ENCODE measurements around the gene RCAN2. TPM values are rescaled to one million over a fixed set of nuclear protein-coding genes. Genes with fewer than 3 reads are reported as not detected.

RCAN2 gene
- total RNA-seq, 1 experiment from 2014 or later, result not detected

GRCh38 chr6:46420921-46421638, 70.2 kb downstream of the RCAN2 start:
- H3K9me3 ChIP-seq (ENCODE audit: low read depth, low read length, poor library complexity, severe bottlenecking), result no peaks in the 10 kb centered on the region
- no peaks in the 10 kb centered on the region for H3K4me1 ChIP-seq (ENCODE audit: insufficient read depth, low read length, poor library complexity, severe bottlenecking)
- H3K36me3 ChIP-seq (ENCODE audit: insufficient read depth, low read length, poor library complexity, severe bottlenecking), result no peaks in the 10 kb centered on the region
- TF ChIP-seq CTCF (conservative IDR thresholded peaks at IDR 0.05; ENCODE audit: low read depth, low read length) (no peak), EZH2 (IDR thresholded peaks at IDR 0.05; ENCODE audit: borderline replicate concordance, low read depth, low read length, poor library complexity, severe bottlenecking) (no peak)
- no peak overlapping the region for H3K4me3 ChIP-seq (ENCODE audit: low read depth, low read length, poor library complexity, severe bottlenecking)
- no TSS peak for BruUV-seq (replicated peaks)
- POLR2A ChIA-PET (ENCODE audit: low non-redundant PET), result no interaction called here
- no peak overlapping the region for H3K27ac ChIP-seq (ENCODE audit: low read depth, low read length, poor library complexity, severe bottlenecking)
- H3K27me3 ChIP-seq (replicated peaks; ENCODE audit: insufficient read depth, low read depth, low read length, poor library complexity), result peaks cover under 1% of the 10 kb centered on the region
- CTCF ChIA-PET, result no interaction called here
- intact Hi-C loops (cut with micrococcal nuclease; ENCODE audit: unreplicated experiment), result no loop called here
- DNase-seq (ENCODE audit: low spot score), result peak; percentile 15

GRCh38 chr6:46419576-46420002, 71.7 kb downstream of the RCAN2 start:
- ChIA-PET POLR2A (ENCODE audit: low non-redundant PET) (no interaction called here), CTCF (no interaction called here)
- TF ChIP-seq EZH2 (IDR thresholded peaks at IDR 0.05; ENCODE audit: borderline replicate concordance, low read depth, low read length, poor library complexity, severe bottlenecking) (no peak), CTCF (conservative IDR thresholded peaks at IDR 0.05; ENCODE audit: low read depth, low read length) (peak; percentile 80)
- intact Hi-C loops (cut with micrococcal nuclease; ENCODE audit: unreplicated experiment), result loop anchor here (1.0 to 10.0 kb wide), 4 partner anchors 207 to 625 kb away; partner anchors contain the start of gene ADGRF1
- H3K4me3 ChIP-seq (ENCODE audit: low read depth, low read length, poor library complexity, severe bottlenecking), result no peak overlapping the region
- no peak overlapping the region for H3K27ac ChIP-seq (ENCODE audit: low read depth, low read length, poor library complexity, severe bottlenecking)
- DNase-seq (ENCODE audit: low spot score), result peak; percentile 70
- H3K9me3 ChIP-seq (ENCODE audit: low read depth, low read length, poor library complexity, severe bottlenecking), result no peaks in the 10 kb centered on the region
- H3K27me3 ChIP-seq (replicated peaks; ENCODE audit: insufficient read depth, low read depth, low read length, poor library complexity), result peaks cover 10% of the 10 kb centered on the region
- BruUV-seq (replicated peaks), result no TSS peak
- no peaks in the 10 kb centered on the region for H3K4me1 ChIP-seq (ENCODE audit: insufficient read depth, low read length, poor library complexity, severe bottlenecking)
- H3K36me3 ChIP-seq (ENCODE audit: insufficient read depth, low read length, poor library complexity, severe bottlenecking), result no peaks in the 10 kb centered on the region

GRCh38 chr6:46414398-46414797, 76.9 kb downstream of the RCAN2 start:
- Histone ChIP-seq H3K36me3 (ENCODE audit: insufficient read depth, low read length, poor library complexity, severe bottlenecking) (no peaks in the 10 kb centered on the region), H3K27me3 (replicated peaks; ENCODE audit: insufficient read depth, low read depth, low read length, poor library complexity) (peaks cover 17% of the 10 kb centered on the region), H3K4me1 (ENCODE audit: insufficient read depth, low read length, poor library complexity, severe bottlenecking) (no peaks in the 10 kb centered on the region), H3K27ac (ENCODE audit: low read depth, low read length, poor library complexity, severe bottlenecking) (no peak overlapping the region), H3K9me3 (ENCODE audit: low read depth, low read length, poor library complexity, severe bottlenecking) (no peaks in the 10 kb centered on the region), H3K4me3 (ENCODE audit: low read depth, low read length, poor library complexity, severe bottlenecking) (no peak overlapping the region)
- TF ChIP-seq EZH2 (IDR thresholded peaks at IDR 0.05; ENCODE audit: borderline replicate concordance, low read depth, low read length, poor library complexity, severe bottlenecking), result no peak
- no peak for TF ChIP-seq CTCF (conservative IDR thresholded peaks at IDR 0.05; ENCODE audit: low read depth, low read length)
- no TSS peak for BruUV-seq (replicated peaks)
- CTCF ChIA-PET, result no interaction called here
- POLR2A ChIA-PET (ENCODE audit: low non-redundant PET), result no interaction called here
- DNase-seq (ENCODE audit: low spot score), result no peak
- intact Hi-C loops (cut with micrococcal nuclease; ENCODE audit: unreplicated experiment), result loop anchor here (10.0 kb wide), 1 partner anchor 630 kb away; the partner anchor contains the start of gene ADGRF1

Measured in A673 (cell line).